Activated CD4-positive, alpha-beta T cell treated with anti-CD3 and anti-CD28 coated beads for 36 hours (primary cell): Measurements from ENCODE around the gene TOR1A. TPM values are rescaled to one million over a fixed set of nuclear protein-coding genes. Genes with fewer than 3 reads are reported as not detected.

Experiments
- ATAC-seq: fragments of 200-7000 bp; cut with Tn5 transposase; one replicate; pipeline ENCODE4 v1.10.0; 2021; ENCODE audit warnings: mild to moderate bottlenecking, moderate library complexity
- CTCF ChIA-PET: fragments of 350-600 bp; sonication (Branson Sonifier 250); formaldehyde crosslinking; loops from one replicate; lab custom pipeline; 2021; ENCODE audit warnings: antibody characterized with exemption; lab: Charles Lee
- POLR2A ChIA-PET: fragments of 350-600 bp; sonication (Branson Sonifier 250); formaldehyde crosslinking; loops from one replicate; lab custom pipeline; 2021; ENCODE audit warnings: antibody characterized with exemption, inconsistent platforms; lab: Charles Lee
- DNase-seq: peaks from one replicate; pipeline ENCODE4 v3.0.0-alpha.2; 2020
- H3K27ac Mint-ChIP-seq: one replicate; pipeline ENCODE4 v1.8.0; 2021; ENCODE audit warnings: mixed read lengths
- H3K27me3 Mint-ChIP-seq: one replicate; pipeline ENCODE4 v1.8.0; 2021; ENCODE audit warnings: mixed read lengths
- H3K36me3 Mint-ChIP-seq: one replicate; pipeline ENCODE4 v1.8.0; 2021; ENCODE audit warnings: low read depth, mixed read lengths
- H3K4me1 Mint-ChIP-seq: one replicate; pipeline ENCODE4 v1.8.0; 2021; ENCODE audit warnings: mixed read lengths
- H3K4me3 Mint-ChIP-seq: one replicate; pipeline ENCODE4 v1.8.0; 2021; ENCODE audit warnings: mild to moderate bottlenecking, moderate library complexity, mixed read lengths
- H3K9me3 Mint-ChIP-seq: one replicate; pipeline ENCODE4 v1.8.0; 2021; ENCODE audit warnings: low read depth, mixed read lengths
- intact Hi-C, 2 experiments: fragments of 100-400 bp; cut with DNase I in 1 of 2; cut with micrococcal nuclease in 1 of 2; formaldehyde crosslinking; loops; one replicate each; pipeline versions ENCODE4 v1.14.2 to v1.15.1; 2022 to 2024; cut with DNase I, micrococcal nuclease
- total RNA-seq, 2 experiments: library from RNA; stranded (reverse); gene quantifications; one replicate each; pipeline ENCODE4 v1.2.3, GENCODE V29; 2021

The TOR1A gene
- total RNA-seq, 2 experiments from 2014 or later: 34.9 to 39.7 TPM

GRCh38 chr9:129864991-129865647, 41.2 kb upstream of the TOR1A start:
- H3K36me3 Mint-ChIP-seq: peaks cover 38% of the 10 kb centered on the region
- H3K27ac Mint-ChIP-seq: peak overlapping the region; percentile 94
- POLR2A ChIA-PET: interaction anchor here (0.6 to 1.6 kb wide), 5 partner anchors 24 to 57 kb away, joined by 3 to 5 read pairs (median 3); partner anchors contain the start of gene C9orf78
- ATAC-seq (peak; percentile 20), DNase-seq (no peak)
- peaks cover 90% of the 10 kb centered on the region for H3K4me1 Mint-ChIP-seq
- H3K4me3 Mint-ChIP-seq: no peak overlapping the region
- no peaks in the 10 kb centered on the region for H3K27me3 Mint-ChIP-seq
- intact Hi-C loops: no loop called here
- CTCF ChIA-PET: interaction anchor here (0.5 to 1.2 kb wide), 4 partner anchors 10 to 210 kb away, joined by 3 to 5 read pairs (median 4); no protein-coding TSS in a partner anchor
- no peaks in the 10 kb centered on the region for H3K9me3 Mint-ChIP-seq

GRCh38 chr9:129863059-129863690, 39.2 kb upstream of the TOR1A start:
- POLR2A ChIA-PET: interaction anchor here (0.7 to 1.5 kb wide), 4 partner anchors 25 to 136 kb away, joined by 3 to 5 read pairs (median 3); no protein-coding TSS in a partner anchor
- Mint-ChIP-seq H3K4me1 (peaks cover 75% of the 10 kb centered on the region), H3K36me3 (peaks cover 43% of the 10 kb centered on the region), H3K4me3 (peak overlapping the region; percentile 32), H3K27ac (peak overlapping the region; percentile 87), H3K27me3 (no peaks in the 10 kb centered on the region), H3K9me3 (no peaks in the 10 kb centered on the region)
- intact Hi-C loops: loop anchor here in 1 of 2 experiments (1.0 kb wide), 1 partner anchor 28 kb away; the partner anchor contains the start of genes C9orf78 and USP20
- CTCF ChIA-PET: interaction anchor here (0.6 to 3.0 kb wide), 2 partner anchors 23 to 79 kb away, joined by 4 to 12 read pairs; no protein-coding TSS in a partner anchor
- DNase-seq: peak; percentile 83
- peak; percentile 70 for ATAC-seq

GRCh38 chr9:129861447-129861827, 37.5 kb upstream of the TOR1A start:
- H3K36me3 Mint-ChIP-seq: peaks cover 45% of the 10 kb centered on the region
- DNase-seq (no peak), ATAC-seq (no peak)
- H3K27ac Mint-ChIP-seq: peak overlapping the region; percentile 90
- ChIA-PET CTCF (interaction anchor here (1.0 to 3.0 kb wide), 3 partner anchors 13 to 25 kb away, joined by 3 to 12 read pairs (median 4); no protein-coding TSS in a partner anchor), POLR2A (interaction anchor here (1.0 kb wide), 1 partner anchor 22 kb away, joined by 4 read pairs; no protein-coding TSS in a partner anchor)
- intact Hi-C loops: no loop called here
- H3K9me3 Mint-ChIP-seq: no peaks in the 10 kb centered on the region
- no peak overlapping the region for H3K4me3 Mint-ChIP-seq
- H3K27me3 Mint-ChIP-seq: no peaks in the 10 kb centered on the region
- H3K4me1 Mint-ChIP-seq: peaks cover 66% of the 10 kb centered on the region

- ChIA-PET POLR2A (interaction anchor here (0.6 to 1.0 kb wide), 2 partner anchors 10 to 22 kb away, joined by 3 to 4 read pairs; no protein-coding TSS in a partner anchor), CTCF (interaction anchor here (0.6 to 3.0 kb wide), 4 partner anchors 12 to 135 kb away, joined by 3 to 12 read pairs (median 4); no protein-coding TSS in a partner anchor)
- intact Hi-C loops: no loop called here
- H3K4me3 Mint-ChIP-seq: no peak overlapping the region
- no peaks in the 10 kb centered on the region for H3K9me3 Mint-ChIP-seq
- H3K4me1 Mint-ChIP-seq: peaks cover 64% of the 10 kb centered on the region
- peak; percentile 71 for DNase-seq
- peak; percentile 60 for ATAC-seq
- H3K27me3 Mint-ChIP-seq: no peaks in the 10 kb centered on the region
- peaks cover 45% of the 10 kb centered on the region for H3K36me3 Mint-ChIP-seq
- peak overlapping the region; percentile 90 for H3K27ac Mint-ChIP-seq
These were observed 36.9 kb upstream of the TOR1A start for GRCh38 chr9:129860653-129861446.

GRCh38 chr9:129858167-129858962, 34.4 kb upstream of the TOR1A start:
- Mint-ChIP-seq H3K9me3 (no peaks in the 10 kb centered on the region), H3K4me1 (peaks cover 67% of the 10 kb centered on the region), H3K27me3 (no peaks in the 10 kb centered on the region), H3K4me3 (no peak overlapping the region), H3K27ac (peak overlapping the region; percentile 42), H3K36me3 (peaks cover 54% of the 10 kb centered on the region)
- intact Hi-C loops: no loop called here
- ATAC-seq: no peak
- ChIA-PET CTCF (interaction anchor here (0.7 to 1.1 kb wide), 2 partner anchors 30 to 197 kb away, joined by 4 to 5 read pairs; no protein-coding TSS in a partner anchor), POLR2A (interaction anchor here (0.6 kb wide), 1 partner anchor 91 kb away, joined by 3 read pairs; no protein-coding TSS in a partner anchor)
- no peak for DNase-seq

GRCh38 chr9:129857207-129857606, 33.3 kb upstream of the TOR1A start:
- peaks cover 55% of the 10 kb centered on the region for H3K36me3 Mint-ChIP-seq
- peaks cover 62% of the 10 kb centered on the region for H3K4me1 Mint-ChIP-seq
- CTCF ChIA-PET: no interaction called here

GRCh38 chr9:129854588-129855110, 30.7 kb upstream of the TOR1A start:
- Mint-ChIP-seq H3K36me3 (peaks cover 55% of the 10 kb centered on the region), H3K4me3 (no peak overlapping the region), H3K9me3 (no peaks in the 10 kb centered on the region), H3K27me3 (no peaks in the 10 kb centered on the region), H3K4me1 (peaks cover 50% of the 10 kb centered on the region), H3K27ac (peak overlapping the region; percentile 82)
- DNase-seq (no peak), ATAC-seq (no peak)
- ChIA-PET POLR2A (no interaction called here), CTCF (interaction anchor here (0.9 kb wide), 1 partner anchor 10 kb away, joined by 4 read pairs; no protein-coding TSS in a partner anchor)
- intact Hi-C loops: loop anchor here in 1 of 2 experiments (1.0 kb wide), 1 partner anchor 14 kb away; no protein-coding TSS in a partner anchor

More at GRCh38 chr9:129857207-129857606, 33.3 kb upstream of the TOR1A start:
- intact Hi-C loops: no loop called here
- Mint-ChIP-seq H3K27me3 (no peaks in the 10 kb centered on the region), H3K27ac (peak overlapping the region; percentile 55), H3K4me3 (no peak overlapping the region), H3K9me3 (no peaks in the 10 kb centered on the region)
- POLR2A ChIA-PET: no interaction called here
- ATAC-seq: no peak
- no peak for DNase-seq

GRCh38 chr9:129853614-129854013, 29.7 kb upstream of the TOR1A start:
- peaks cover 49% of the 10 kb centered on the region for H3K4me1 Mint-ChIP-seq
- H3K4me3 Mint-ChIP-seq: no peak overlapping the region
- H3K27me3 Mint-ChIP-seq: no peaks in the 10 kb centered on the region
- ATAC-seq: no peak
- intact Hi-C loops: loop anchor here in 1 of 2 experiments (1.0 kb wide), 1 partner anchor 13 kb away; no protein-coding TSS in a partner anchor
- peak overlapping the region; percentile 82 for H3K27ac Mint-ChIP-seq
- CTCF ChIA-PET: interaction anchor here (0.6 to 0.7 kb wide), 2 partner anchors 67 to 72 kb away, joined by 3 to 4 read pairs; no protein-coding TSS in a partner anchor
- H3K9me3 Mint-ChIP-seq: no peaks in the 10 kb centered on the region
- no peak for DNase-seq
- POLR2A ChIA-PET: no interaction called here
- peaks cover 54% of the 10 kb centered on the region for H3K36me3 Mint-ChIP-seq

- no peaks in the 10 kb centered on the region for H3K27me3 Mint-ChIP-seq
- no peaks in the 10 kb centered on the region for H3K9me3 Mint-ChIP-seq
- H3K4me1 Mint-ChIP-seq: peaks cover 47% of the 10 kb centered on the region
- no peak overlapping the region for H3K4me3 Mint-ChIP-seq
- ATAC-seq (no peak), DNase-seq (no peak)
- intact Hi-C loops: no loop called here
- POLR2A ChIA-PET: no interaction called here
- peaks cover 46% of the 10 kb centered on the region for H3K36me3 Mint-ChIP-seq
- no peak overlapping the region for H3K27ac Mint-ChIP-seq
- CTCF ChIA-PET: interaction anchor here (0.9 kb wide), 2 partner anchors 9 to 67 kb away, joined by 3 read pairs; no protein-coding TSS in a partner anchor
These were observed 28.6 kb upstream of the TOR1A start for GRCh38 chr9:129852579-129852978.

GRCh38 chr9:129851821-129852220, 27.9 kb upstream of the TOR1A start:
- ChIA-PET CTCF (interaction anchor here (0.6 to 0.9 kb wide), 4 partner anchors 8 to 233 kb away, joined by 3 to 4 read pairs (median 3); no protein-coding TSS in a partner anchor), POLR2A (no interaction called here)
- Mint-ChIP-seq H3K27ac (no peak overlapping the region), H3K9me3 (no peaks in the 10 kb centered on the region), H3K4me1 (peaks cover 42% of the 10 kb centered on the region), H3K4me3 (no peak overlapping the region), H3K36me3 (peaks cover 44% of the 10 kb centered on the region), H3K27me3 (no peaks in the 10 kb centered on the region)
- intact Hi-C loops: no loop called here
- ATAC-seq: no peak
- no peak for DNase-seq
